ENCODE data around the gene PLEKHA5. TPM values are rescaled to one million over a fixed set of nuclear protein-coding genes. Genes with fewer than 3 reads are reported as not detected.
A peak's percentile ranks its signal among the peaks of the same experiment; 100 is the strongest.

Gene PLEKHA5
- total and polyA plus RNA-seq, 2 of the 4 experiments (the other 2 are of a cell fraction), result 5.3 to 12.2 TPM

GRCh38 chr12:19208456-19208855 is 78.9 kb downstream of the PLEKHA5 start:
- ATAC-seq (ENCODE audit: low read depth) (0 out of 2 replicates have a peak, but pooled peaks have one; percentile 40), DNase-seq (peak; percentile 62)
- Histone ChIP-seq H3K9ac (ENCODE audit: low read depth, low read length) (no peak overlapping the region), H3K27ac (ENCODE audit: insufficient read depth, low read length) (no peak overlapping the region), H3K4me1 (ENCODE audit: control insufficient read depth, insufficient read depth, low read length) (peaks cover 3% of the 10 kb centered on the region), H4K20me1 (ENCODE audit: insufficient read depth, low read length) (no peaks in the 10 kb centered on the region), H3K14ac (replicated peaks; ENCODE audit: low read depth, low read length) (no peak overlapping the region), H3K27me3 (ENCODE audit: control insufficient read depth, insufficient read depth, low read length) (no peaks in the 10 kb centered on the region), H2AK9ac (replicated peaks; ENCODE audit: low read depth, low read length, poor library complexity) (no peak overlapping the region), H4K5ac (ENCODE audit: low read depth, low read length) (no peak overlapping the region), H3K4ac (ENCODE audit: low read depth, low read length) (no peak overlapping the region), H2BK15ac (ENCODE audit: low read depth, low read length) (no peak overlapping the region; the same call in 2 of the 3 replicates), H3K9me1 (ENCODE audit: insufficient read depth, low read length) (peaks cover 4% of the 10 kb centered on the region; the same call in 1 of the 2 replicates), H2BK20ac (ENCODE audit: low read depth, low read length) (no peak overlapping the region), H3K36me3 (ENCODE audit: control insufficient read depth, insufficient read depth, low read length) (peaks cover 2% of the 10 kb centered on the region; the same call in 1 of the 2 replicates), H3K79me1 (ENCODE audit: low read depth in 1 of 2, low read length in 2 of 2) (peaks cover 12 to 38% of the 10 kb centered on the region in 2 experiments), H3K56ac (ENCODE audit: extremely low read depth, insufficient read depth, low read length) (no peak overlapping the region), H3K9me3 (ENCODE audit: control insufficient read depth, insufficient read depth, low read length) (peaks cover 5% of the 10 kb centered on the region; the same call in 1 of the 2 replicates), H2BK5ac (ENCODE audit: low read depth, low read length, poor library complexity, severe bottlenecking) (no peak overlapping the region), H4K91ac (ENCODE audit: insufficient read depth, low read depth, low read length) (no peak overlapping the region), H2AFZ (replicated peaks; ENCODE audit: low read length, poor library complexity) (no peak overlapping the region), H3K18ac (ENCODE audit: low read depth, low read length) (no peak overlapping the region), H3K4me3 (ENCODE audit: insufficient read depth, low read depth, low read length) (no peak overlapping the region), H3K4me2 (ENCODE audit: low read depth, low read length) (no peak overlapping the region; the same call in 1 of the 2 replicates), H2BK120ac (ENCODE audit: low read depth, low read length) (no peak overlapping the region), H2AK5ac (ENCODE audit: low read depth, low read length) (no peak overlapping the region), H4K8ac (ENCODE audit: low read depth in 2 of 2, low read length in 2 of 2) (no peak overlapping the region), H3K23ac (ENCODE audit: low read depth, low read length) (no peak overlapping the region)
- BruUV-seq (replicated peaks), result no TSS peak
- ChIA-PET CTCF (no interaction called here), POLR2A (ENCODE audit: unreplicated experiment) (no interaction called here)
- dilution Hi-C loops (cut with HindIII; ENCODE audit: low sequenced_read_pairs, unreplicated experiment), result no loop called here
- intact Hi-C loops (cut with micrococcal nuclease), result no loop called here
- in situ Hi-C loops (cut with MboI; ENCODE audit: low sequenced_read_pairs), result no loop called here
- no CpG with 5 or more reads among the region's 2 CpGs for WGBS, 2 experiments (ENCODE audit: extremely low coverage in 2 of 2, insufficient read length in 1 of 2)
- TF ChIP-seq FOS (IDR thresholded peaks at IDR 0.05; ENCODE audit: low read depth, low read length) (no peak), CEBPB (IDR thresholded peaks at IDR 0.05; ENCODE audit: low read depth, low read length) (no peak), ELK1 (IDR thresholded peaks at IDR 0.05; ENCODE audit: borderline replicate concordance, low read depth, low read length) (no peak), MAFK (IDR thresholded peaks at IDR 0.05; ENCODE audit: low read depth, low read length) (no peak), POLR2A (IDR thresholded peaks at IDR 0.05; ENCODE audit: low read depth, low read length) (no peak), CHD1 (IDR thresholded peaks at IDR 0.05; ENCODE audit: low read depth, low read length) (no peak), CTCF (conservative IDR thresholded peaks at IDR 0.05; ENCODE audit: low read depth, low read length) (no peak)

Measured in IMR-90 (cell line).